ENCODE measurements around the gene ARPC5L. TPM values are rescaled to one million over a fixed set of nuclear protein-coding genes. Genes with fewer than 3 reads are reported as not detected.
A peak's percentile ranks its signal among the peaks of the same experiment; 100 is the strongest.

Gene ARPC5L
- total and polyA plus RNA-seq, 10 donors, result 33.6 to 75.3 (median 48.3) TPM

GRCh38 chr9:124849801-124850200 is 12.1 kb upstream of the ARPC5L start:
- intact Hi-C loops (cut with DNase I; ENCODE audit: low total_unique reads), result loop anchor here (10.0 kb wide), 1 partner anchor 295 kb away; the partner anchor contains the start of gene SCAI
- peaks cover 11 to 24% (median 16%) of the 10 kb centered on the region in 6 donors for H3K4me1 ChIP-seq
- no peak for DNase-seq
- no peak overlapping the region for H3K4me3 ChIP-seq
- TF ChIP-seq CTCF (IDR thresholded peaks at IDR 0.05 in 8 of 11, conservative IDR thresholded peaks at IDR 0.05 in 3 of 11), result no peak
- no peak for TF ChIP-seq POLR2AphosphoS5 (IDR thresholded peaks at IDR 0.05)
- no peak for TF ChIP-seq POLR2A (IDR thresholded peaks at IDR 0.05)
- no peaks in the 10 kb centered on the region for H3K27me3 ChIP-seq (replicated peaks in 1 of 7)
- WGBS, 5 donors, result 59 to 77% (median 73%) methylated on average over 10 of the region's 10 CpGs
- no peak overlapping the region for H3K27ac ChIP-seq
- no peaks in the 10 kb centered on the region for H3K36me3 ChIP-seq
- no peaks in the 10 kb centered on the region for H3K9me3 ChIP-seq

GRCh38 chr9:124852121-124852828 is 9.7 kb upstream of the ARPC5L start:
- no peaks in the 10 kb centered on the region for H3K9me3 ChIP-seq
- peak; percentile 71 for DNase-seq
- peak overlapping the region in 2 of 8 donors; percentile 54 to 70 for H3K4me3 ChIP-seq
- no peaks in the 10 kb centered on the region for H3K27me3 ChIP-seq (replicated peaks in 1 of 7)
- WGBS, 5 donors, result 61 to 88% (median 80%) methylated on average over 11 to 13 of the region's 13 CpGs
- intact Hi-C loops (cut with DNase I; ENCODE audit: low total_unique reads), result loop anchor here (2.0 to 10.0 kb wide), 2 partner anchors 77 to 293 kb away; partner anchors contain the start of gene SCAI
- peak overlapping the region in 5 of 8 donors; percentile 41 to 68 (median 51) for H3K27ac ChIP-seq
- H3K4me1 ChIP-seq, result peaks cover 11 to 24% (median 16%) of the 10 kb centered on the region in 6 donors
- H3K36me3 ChIP-seq, result peaks cover 0 to 14% (median 13%) of the 10 kb centered on the region in 6 donors
- TF ChIP-seq POLR2AphosphoS5 (IDR thresholded peaks at IDR 0.05) (no peak), POLR2A (IDR thresholded peaks at IDR 0.05) (no peak), CTCF (IDR thresholded peaks at IDR 0.05 in 8 of 11, conservative IDR thresholded peaks at IDR 0.05 in 3 of 11) (no peak)

GRCh38 chr9:124852829-124853531 is 8.9 kb upstream of the ARPC5L start, which contains the start of gene WDR38:
TSS of gene WDR38 (plus strand) at chr9:124853460. CDS start at chr9:124853532, 72 bp downstream.
- H3K4me3 ChIP-seq, result peak within 1 kb of the TSS; percentile 20 to 70 (median 42)
- peak within 1 kb of the TSS in 6 of 8 donors; percentile 41 to 68 (median 50) for H3K27ac ChIP-seq
- peaks cover 11 to 30% (median 16%) of the 10 kb centered on the region in 6 donors for H3K4me1 ChIP-seq
- H3K36me3 ChIP-seq, result peaks cover 0 to 21% (median 20%) of the 10 kb centered on the region in 6 donors
- DNase-seq, result peak; percentile 95
- TF ChIP-seq POLR2A (IDR thresholded peaks at IDR 0.05), result no peak
- TF ChIP-seq POLR2AphosphoS5 (IDR thresholded peaks at IDR 0.05), result peak in 2 of 3 donors; percentile 62 to 78
- TF ChIP-seq CTCF (IDR thresholded peaks at IDR 0.05 in 8 of 11, conservative IDR thresholded peaks at IDR 0.05 in 3 of 11), result peak; percentile 89 to 100 (median 98)
- no peaks in the 10 kb centered on the region for H3K9me3 ChIP-seq
- intact Hi-C loops (cut with DNase I; ENCODE audit: low total_unique reads), result loop anchor here (2.0 to 10.0 kb wide), 2 partner anchors 78 to 292 kb away; partner anchors contain the start of gene SCAI
- 2 to 4% (median 3%) methylated on average over 21 to 51 of the region's 51 CpGs for WGBS, 5 donors
- H3K27me3 ChIP-seq (replicated peaks in 1 of 7), result no peaks in the 10 kb centered on the region

Data from spleen (tissue), 11 donors.